HG02973 (cell line): Measurements from ENCODE around the gene INTS6L.
"Not testable (repeated sequence)": the region's sequence is repeated elsewhere in the genome, so short reads cannot be mapped to it uniquely, and the experiment has no call there.

Experiments
- ATAC-seq: cut with Tn5 transposase; IDR thresholded peaks from one replicate; pipeline ENCODE4 v1.9.1; 2021; ENCODE audit warnings: moderate library complexity; ENCODE audit not compliant: unreplicated experiment

INTS6L gene

DNA sequence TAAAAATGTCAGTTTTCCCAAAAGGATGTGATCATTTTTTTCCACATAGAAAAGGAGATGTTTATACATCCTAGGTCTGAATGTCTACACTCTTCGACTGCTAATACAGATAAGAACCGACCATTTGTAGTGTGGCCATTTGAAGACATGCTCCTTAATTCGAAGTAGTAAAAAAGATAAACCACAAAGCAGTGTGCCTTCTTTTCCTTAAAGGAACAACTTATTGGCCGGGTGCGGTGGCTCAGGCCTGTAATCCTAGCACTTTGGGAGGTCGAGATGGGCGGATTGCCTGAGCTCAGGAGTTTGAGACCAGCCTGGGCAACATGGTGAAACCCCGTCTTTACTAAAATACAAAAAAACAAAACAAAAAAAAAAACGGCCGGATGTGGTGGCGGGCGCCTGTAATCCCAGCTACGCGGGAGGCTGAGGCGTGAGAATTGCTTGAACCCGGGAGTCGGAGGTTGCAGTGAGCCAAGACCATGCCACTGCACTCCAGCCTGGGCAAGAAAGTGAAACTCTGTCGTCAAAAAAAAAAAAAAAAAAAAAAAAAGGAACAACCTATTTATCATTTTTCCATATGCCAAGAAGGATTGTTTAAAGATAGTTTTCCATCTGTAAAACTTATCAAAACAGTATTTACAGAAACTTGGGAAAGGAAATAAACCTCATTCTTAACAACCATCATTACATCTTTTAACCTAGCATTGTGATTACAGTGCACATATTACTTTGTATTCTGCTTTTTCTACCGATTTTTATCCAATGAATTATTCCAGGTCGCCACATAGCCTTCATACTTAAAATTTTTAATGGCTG, 2.6 kb downstream of the INTS6L start:
- no peak for ATAC-seq

DNA sequence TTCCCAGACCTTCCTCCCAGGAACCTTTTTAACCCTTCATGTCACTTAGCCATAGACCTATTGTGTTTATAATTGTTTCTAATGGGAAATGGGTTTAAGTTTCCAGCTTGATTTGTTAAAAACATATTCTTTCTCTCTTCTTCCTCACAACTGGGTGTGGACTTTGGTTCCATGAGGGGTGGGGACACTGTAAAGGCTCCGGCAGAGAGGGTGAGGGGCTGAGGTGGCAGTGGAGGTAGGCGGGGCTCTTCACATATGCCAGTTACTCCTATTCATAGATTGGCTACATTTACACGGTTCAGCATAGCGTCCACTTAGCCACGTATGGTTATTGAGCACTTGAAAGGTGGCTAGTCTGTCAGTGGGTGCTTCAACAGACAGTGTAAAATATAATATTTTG, 7.8 kb downstream of the INTS6L start:
- ATAC-seq, result no peak

DNA sequence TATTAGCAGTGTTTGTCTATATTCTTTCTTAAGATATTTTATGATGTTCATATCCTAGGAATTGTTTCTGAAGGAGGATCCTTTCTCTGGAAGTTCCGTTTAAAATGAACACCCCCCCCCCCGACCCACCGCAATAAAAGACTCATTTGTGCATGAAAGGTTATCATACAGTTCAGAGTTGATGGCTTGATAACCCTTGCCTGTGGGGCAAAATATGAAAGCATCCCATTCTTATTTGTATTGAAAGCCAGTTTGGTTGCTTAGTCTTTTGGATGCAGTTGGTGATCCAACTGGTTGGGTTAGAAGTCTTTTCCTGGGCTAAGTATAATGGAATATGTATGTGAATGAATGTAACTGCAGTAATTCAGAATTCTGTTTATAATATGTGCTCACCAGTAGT, 8.3 kb downstream of the INTS6L start:
- no peak for ATAC-seq

- ATAC-seq, result no peak
These were observed 9.6 kb downstream of the INTS6L start for GRCh38 chrX:135530097-135530496.

DNA sequence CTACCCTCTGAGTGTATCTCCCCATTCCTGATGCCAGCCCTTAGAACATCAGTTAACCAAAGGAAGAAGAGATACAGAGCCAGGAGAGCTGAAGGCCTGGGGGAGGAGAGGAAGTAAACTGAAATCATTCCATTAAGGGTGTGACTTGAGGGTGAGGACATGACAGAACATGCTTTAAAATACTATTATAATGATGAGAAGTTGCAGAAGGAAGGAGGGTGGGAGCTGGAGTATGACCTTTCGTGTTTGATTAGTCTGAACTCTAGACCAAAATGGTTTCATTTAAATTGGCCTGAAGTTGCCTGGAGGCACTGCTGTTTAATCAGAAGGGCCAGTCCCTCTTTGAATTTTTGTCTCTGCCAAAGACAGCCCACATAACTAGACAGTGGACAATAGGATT, 11.4 kb downstream of the INTS6L start:
- no peak for ATAC-seq

GRCh38 chrX:135535077-135535940, 14.8 kb downstream of the INTS6L start:
- no peak for ATAC-seq

GRCh38 chrX:135536877-135537276, 16.4 kb downstream of the INTS6L start:
- ATAC-seq, result no peak

DNA sequence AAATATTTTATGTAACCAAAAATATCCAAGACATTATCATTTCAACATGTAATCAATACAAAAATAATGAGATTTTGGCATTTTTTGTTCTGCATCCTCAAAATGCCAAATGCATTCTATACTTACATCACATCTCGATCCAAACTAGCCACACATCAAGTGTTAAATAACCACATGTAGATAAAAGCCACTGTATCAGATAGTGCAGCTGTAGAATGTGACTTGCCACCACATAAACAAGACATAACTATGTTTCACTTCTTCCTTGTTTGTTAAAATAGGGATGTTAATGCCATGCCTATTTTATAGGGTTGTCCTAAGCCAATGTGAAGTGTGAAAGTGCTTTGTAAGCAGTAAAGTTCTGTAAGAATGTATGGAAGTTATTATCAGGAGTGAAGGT, 20.9 kb downstream of the INTS6L start:
- no peak for ATAC-seq

- ATAC-seq, result no peak
These were observed 22.7 kb downstream of the INTS6L start for GRCh38 chrX:135543172-135543571.

DNA sequence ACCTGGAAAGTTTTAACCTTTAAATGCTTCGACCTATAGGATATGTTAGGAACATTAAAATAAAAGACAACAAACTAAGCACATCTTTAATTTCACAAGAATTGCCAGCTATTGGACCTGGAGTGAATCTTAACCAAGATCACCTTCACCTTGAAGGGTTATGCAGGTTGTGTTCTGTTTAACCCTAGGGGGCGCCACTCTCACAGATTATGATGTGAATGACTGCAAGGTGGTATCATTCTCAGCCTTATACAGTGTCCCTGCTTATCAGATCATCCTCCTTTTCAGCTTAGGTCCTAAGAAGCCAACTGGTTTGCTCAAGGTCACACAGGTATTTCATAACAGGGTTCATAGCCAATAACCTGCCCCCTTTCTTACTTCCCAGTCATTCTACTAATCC, 23.5 kb downstream of the INTS6L start:
- no peak for ATAC-seq

- ATAC-seq, result no peak
These were observed 24.0 kb downstream of the INTS6L start for GRCh38 chrX:135544338-135544948.

- no peak for ATAC-seq
These were observed 27.3 kb downstream of the INTS6L start for GRCh38 chrX:135547767-135548166.

- no peak for ATAC-seq
These were observed 29.1 kb downstream of the INTS6L start for GRCh38 chrX:135549519-135549918.

- no peak for ATAC-seq
These were observed 35.6 kb downstream of the INTS6L start for GRCh38 chrX:135556055-135556454.

DNA sequence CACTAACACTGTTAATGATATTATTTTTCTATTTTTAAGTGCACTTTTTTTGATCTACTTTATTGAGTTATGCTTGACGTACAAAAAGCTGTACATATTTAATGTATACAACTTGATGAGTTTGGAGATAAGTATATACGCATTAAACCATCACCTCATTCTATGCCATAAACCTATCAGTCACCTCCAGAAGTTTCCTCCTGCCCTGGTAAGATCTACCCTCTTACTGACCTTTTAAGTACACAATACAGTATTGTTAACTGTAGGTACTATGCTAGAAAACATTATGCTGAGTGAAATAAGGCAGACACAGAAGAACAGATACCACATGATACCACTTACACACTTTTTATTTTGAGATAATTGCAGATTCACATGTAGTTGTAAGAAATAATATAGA, 36.9 kb downstream of the INTS6L start:
- no peak for ATAC-seq

DNA sequence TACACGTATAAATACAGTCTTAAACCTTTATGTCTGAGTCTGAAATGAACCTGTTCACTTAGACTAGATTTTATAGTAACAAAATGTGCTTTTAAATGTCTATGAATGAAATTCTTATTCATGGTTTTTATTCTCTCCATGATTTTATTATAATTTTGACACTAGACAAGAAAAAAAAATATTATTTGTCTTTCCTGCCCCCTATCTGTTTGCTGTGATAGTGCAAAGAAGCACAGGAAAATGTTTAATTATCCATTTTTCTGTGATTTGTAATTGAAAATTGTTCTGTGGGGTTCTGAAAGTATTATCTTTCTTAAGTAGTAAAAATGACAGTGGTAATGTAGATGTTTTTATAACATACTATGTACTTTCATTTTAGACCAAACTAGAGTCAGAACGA, 52.0 kb downstream of the INTS6L start:
- no peak for ATAC-seq

DNA sequence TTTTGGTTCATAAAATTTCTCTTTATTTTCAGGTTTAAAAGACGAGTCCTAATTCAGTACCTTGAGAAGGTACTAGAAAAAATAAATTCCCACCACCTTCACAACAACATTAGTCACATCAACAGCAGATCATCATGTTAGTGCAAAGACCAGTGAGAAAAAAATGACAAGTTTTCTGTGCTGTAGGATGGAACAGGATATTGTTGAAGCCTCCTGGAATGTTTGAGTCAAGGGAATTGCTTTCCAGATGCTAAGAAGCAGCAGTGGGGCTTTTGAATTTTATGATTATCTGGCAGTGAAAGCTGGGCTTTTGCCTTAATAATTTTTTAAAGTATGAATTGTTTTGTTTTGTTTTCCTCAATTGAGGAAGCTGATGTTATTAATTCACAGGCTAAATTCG, 61.0 kb downstream of the INTS6L start:
- no peak for ATAC-seq

DNA sequence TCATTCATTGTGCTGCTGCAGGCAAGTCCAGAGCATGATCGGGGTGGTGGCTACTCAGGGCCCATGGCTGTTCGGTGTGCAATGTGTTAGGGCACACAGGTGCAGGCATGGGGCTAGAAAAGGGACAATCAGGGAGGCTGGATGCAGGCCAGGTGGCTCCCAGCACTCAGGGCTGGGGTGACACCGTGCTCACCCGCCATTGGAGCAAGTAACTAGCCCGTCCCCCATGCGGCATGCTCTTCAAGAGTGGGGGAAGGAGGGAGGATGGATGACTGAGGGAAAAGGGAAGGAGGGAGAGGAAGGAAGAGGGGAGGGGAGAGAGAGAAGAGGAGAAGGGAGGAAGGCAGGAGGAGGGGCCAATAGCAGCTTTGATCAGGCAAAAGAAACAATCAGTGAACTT, 64.7 kb downstream of the INTS6L start:
- ATAC-seq, result no peak

- ATAC-seq, result no peak
These were observed 71.4 kb downstream of the INTS6L start for GRCh38 chrX:135591871-135592270.

GRCh38 chrX:135594049-135594448, 73.6 kb downstream of the INTS6L start:
- ATAC-seq, result not testable (repeated sequence)

DNA sequence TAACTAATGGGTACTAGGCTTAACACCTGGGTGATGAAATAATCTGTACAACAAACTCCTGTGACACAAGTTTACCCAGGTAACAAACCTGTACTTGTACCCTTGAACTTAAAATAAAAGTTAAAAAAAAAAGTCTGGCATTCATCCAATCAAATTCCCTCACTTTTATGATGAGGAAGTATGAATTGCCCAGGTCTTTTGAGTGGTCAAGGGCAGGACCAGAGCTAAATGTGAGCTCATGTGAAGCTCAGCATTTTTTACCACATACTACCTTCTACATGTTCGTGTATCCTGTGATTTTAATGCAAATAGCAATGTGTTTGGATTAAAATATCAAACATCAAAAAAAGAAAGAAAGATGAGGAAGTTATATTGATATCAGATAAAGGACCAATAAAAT, 74.0 kb downstream of the INTS6L start:
- ATAC-seq, result not testable (repeated sequence)

DNA sequence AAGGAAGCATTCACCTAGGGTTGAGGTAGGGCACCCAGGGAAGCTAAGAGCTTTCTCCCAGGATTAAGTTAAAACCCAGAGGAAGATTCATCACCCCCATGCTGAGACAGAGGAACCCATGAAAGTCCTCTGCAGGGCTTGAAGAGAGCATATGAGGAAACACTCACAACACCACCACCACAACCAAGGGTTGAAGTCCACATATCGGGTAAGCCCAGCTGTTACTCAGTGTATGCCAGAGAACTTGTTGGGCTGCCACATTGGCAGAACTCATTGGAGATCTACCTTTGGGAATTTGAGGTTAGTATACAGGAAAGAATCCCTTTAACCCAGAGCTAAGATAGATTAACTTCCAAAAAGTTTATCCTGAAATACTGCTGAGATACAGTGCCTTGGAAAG, 75.1 kb downstream of the INTS6L start:
- no peak for ATAC-seq
